Measurements from ENCODE around the gene TMTC1. TPM values are rescaled to one million over a fixed set of nuclear protein-coding genes. Genes with fewer than 3 reads are reported as not detected.

The TMTC1 gene
- total RNA-seq, 1 donor from 2014 or later = not detected

- ChIA-PET POLR2A (no interaction called here), CTCF (no interaction called here)
- DNase-seq (no peak), ATAC-seq (ENCODE audit: low read depth) (no peak)
- intact Hi-C loops (cut with micrococcal nuclease) = no loop called here
- Mint-ChIP-seq H3K4me3 (no peak overlapping the region), H3K9me3 (no peaks in the 10 kb centered on the region), H3K36me3 (ENCODE audit: low read depth) (no peaks in the 10 kb centered on the region), H3K27ac (no peak overlapping the region), H3K4me1 (no peaks in the 10 kb centered on the region), H3K27me3 (peaks cover 4% of the 10 kb centered on the region)
- TF ChIP-seq CTCF (IDR thresholded peaks at IDR 0.05) = no peak
Observed at GRCh38 chr12:29509503-29509902, 274.2 kb downstream of the TMTC1 start.

- POLR2A ChIA-PET = no interaction called here
- DNase-seq = no peak
- no peaks in the 10 kb centered on the region for H3K9me3 Mint-ChIP-seq
- no peak for TF ChIP-seq CTCF (IDR thresholded peaks at IDR 0.05)
- peaks cover 4% of the 10 kb centered on the region for H3K27me3 Mint-ChIP-seq
- H3K27ac Mint-ChIP-seq = no peak overlapping the region
- no peak overlapping the region for H3K4me3 Mint-ChIP-seq
- CTCF ChIA-PET = no interaction called here
- H3K36me3 Mint-ChIP-seq (ENCODE audit: low read depth) = no peaks in the 10 kb centered on the region
- no peak for ATAC-seq (ENCODE audit: low read depth)
- no peaks in the 10 kb centered on the region for H3K4me1 Mint-ChIP-seq
- intact Hi-C loops (cut with micrococcal nuclease) = no loop called here
Observed at GRCh38 chr12:29508949-29509348, 274.8 kb downstream of the TMTC1 start.

GRCh38 chr12:29505122-29505521 is 278.6 kb downstream of the TMTC1 start:
- no peak for DNase-seq
- intact Hi-C loops (cut with micrococcal nuclease) = no loop called here
- peaks cover 11% of the 10 kb centered on the region for H3K4me1 Mint-ChIP-seq
- no peaks in the 10 kb centered on the region for H3K36me3 Mint-ChIP-seq (ENCODE audit: low read depth)
- H3K9me3 Mint-ChIP-seq = no peaks in the 10 kb centered on the region
- ChIA-PET POLR2A (no interaction called here), CTCF (no interaction called here)
- TF ChIP-seq CTCF (IDR thresholded peaks at IDR 0.05) = no peak
- ATAC-seq (ENCODE audit: low read depth) = no peak
- peaks cover 4% of the 10 kb centered on the region for H3K27me3 Mint-ChIP-seq
- no peak overlapping the region for H3K4me3 Mint-ChIP-seq
- no peak overlapping the region for H3K27ac Mint-ChIP-seq

- no peak for ATAC-seq (ENCODE audit: low read depth)
- Mint-ChIP-seq H3K4me1 (peaks cover 12% of the 10 kb centered on the region), H3K27me3 (peaks cover 4% of the 10 kb centered on the region), H3K9me3 (no peaks in the 10 kb centered on the region), H3K36me3 (ENCODE audit: low read depth) (no peaks in the 10 kb centered on the region), H3K4me3 (no peak overlapping the region), H3K27ac (no peak overlapping the region)
- intact Hi-C loops (cut with micrococcal nuclease) = no loop called here
- CTCF ChIA-PET = interaction anchor here (0.7 kb wide), 1 partner anchor 16 kb away, joined by 3 read pairs; no protein-coding TSS in a partner anchor
- DNase-seq = no peak
- no peak for TF ChIP-seq CTCF (IDR thresholded peaks at IDR 0.05)
- POLR2A ChIA-PET = no interaction called here
Observed at GRCh38 chr12:29503283-29503682, 280.5 kb downstream of the TMTC1 start.

GRCh38 chr12:29499235-29499634 is 284.5 kb downstream of the TMTC1 start:
- Mint-ChIP-seq H3K9me3 (no peaks in the 10 kb centered on the region), H3K27ac (no peak overlapping the region), H3K36me3 (ENCODE audit: low read depth) (no peaks in the 10 kb centered on the region), H3K4me1 (peaks cover 12% of the 10 kb centered on the region), H3K4me3 (no peak overlapping the region), H3K27me3 (peaks cover 3% of the 10 kb centered on the region)
- intact Hi-C loops (cut with micrococcal nuclease) = no loop called here
- no peak for TF ChIP-seq CTCF (IDR thresholded peaks at IDR 0.05)
- ATAC-seq (ENCODE audit: low read depth) = no peak
- no peak for DNase-seq
- ChIA-PET POLR2A (no interaction called here), CTCF (no interaction called here)
